ENCODE results near the gene KCNIP4. TPM values are rescaled to one million over a fixed set of nuclear protein-coding genes. Genes with fewer than 3 reads are reported as not detected.

The KCNIP4 gene
- total and polyA plus RNA-seq, 9 of the 15 experiments (the other 6 are each of a cell fraction or from before 2014, with no cell fraction given) = 0.25 to 0.41 TPM; not detected in 7

GRCh38 chr4:21596521-21596920 is 352.1 kb downstream of the KCNIP4 start:
- in situ Hi-C loops (cut with MboI) (no loop called here), intact Hi-C loops (cut with micrococcal nuclease) (no loop called here)
- no peaks in the 10 kb centered on the region for H3K9me1 ChIP-seq (ENCODE audit: control insufficient read depth, insufficient read depth, low read length)
- no peak overlapping the region for H3K4me2 ChIP-seq (ENCODE audit: insufficient read depth, low read length)
- DNase-seq (ENCODE audit: extremely low read depth in 1 of 4, low spot score in 3 of 4) = no peak
- 0% methylated on average over 5 of the region's 5 CpGs for WGBS (ENCODE audit: insufficient coverage, low coverage, missing lambda C conversion rate)
- no peak overlapping the region for H3K4me3 ChIP-seq
- H3K79me2 ChIP-seq (ENCODE audit: control insufficient read depth, insufficient read depth, low read length) = no peaks in the 10 kb centered on the region
- POLR2A ChIA-PET = no interaction called here
- no peak overlapping the region for H3K27ac ChIP-seq (ENCODE audit: extremely low read depth, low read depth, low read length)
- no peak overlapping the region for H3K9ac ChIP-seq (ENCODE audit: insufficient read depth in 1 of 2, low read depth in 2 of 2, low read length in 2 of 2)
- no peaks in the 10 kb centered on the region for H3K4me1 ChIP-seq (replicated peaks in 1 of 2; ENCODE audit: control insufficient read depth in 2 of 2, insufficient read depth in 2 of 2, low read length in 2 of 2)
- CTCF ChIA-PET (ENCODE audit: low intra/inter-chr PET ratio) = no interaction called here
- FAIRE-seq = no peak
- no peak overlapping the region for H2AFZ ChIP-seq (ENCODE audit: low read depth, low read length)
- ATAC-seq = no peak
- H4K20me1 ChIP-seq (replicated peaks; ENCODE audit: control insufficient read depth, insufficient read depth, low read length) = no peaks in the 10 kb centered on the region
- H3K9me3 ChIP-seq (replicated peaks; ENCODE audit: control insufficient read depth, insufficient read depth, low read depth, low read length) = no peaks in the 10 kb centered on the region
- H3K27me3 ChIP-seq (ENCODE audit: control insufficient read depth in 2 of 2, insufficient read depth in 2 of 2, low read length in 2 of 2) = no peaks in the 10 kb centered on the region
- no TSS peak for BruUV-seq (replicated peaks)
- no peaks in the 10 kb centered on the region for H3K36me3 ChIP-seq (ENCODE audit: control insufficient read depth, insufficient read depth, low read length)
- no peak for TF ChIP-seq PRMT5 (CRISPR knock-in tag; IDR thresholded peaks at IDR 0.05)
- TF ChIP-seq HOMEZ (CRISPR knock-in tag; IDR thresholded peaks at IDR 0.05) = no peak
- no peak for TF ChIP-seq PTTG1 (tag; IDR thresholded peaks at IDR 0.05; ENCODE audit: low read depth)

- CTCF ChIA-PET (ENCODE audit: low intra/inter-chr PET ratio) = no interaction called here
- POLR2A ChIA-PET = no interaction called here
- FAIRE-seq = no peak
These were observed 354.9 kb downstream of the KCNIP4 start for GRCh38 chr4:21593671-21594001.

More at GRCh38 chr4:21593671-21594001, 354.9 kb downstream of the KCNIP4 start:
- Histone ChIP-seq H3K4me2 (ENCODE audit: insufficient read depth, low read length) (no peak overlapping the region), H3K27me3 (ENCODE audit: control insufficient read depth in 2 of 2, insufficient read depth in 2 of 2, low read length in 2 of 2) (no peaks in the 10 kb centered on the region), H3K79me2 (ENCODE audit: control insufficient read depth, insufficient read depth, low read length) (no peaks in the 10 kb centered on the region), H4K20me1 (replicated peaks; ENCODE audit: control insufficient read depth, insufficient read depth, low read length) (no peaks in the 10 kb centered on the region), H3K9me3 (replicated peaks; ENCODE audit: control insufficient read depth, insufficient read depth, low read depth, low read length) (no peaks in the 10 kb centered on the region), H3K27ac (ENCODE audit: extremely low read depth, low read depth, low read length) (no peak overlapping the region), H3K9me1 (ENCODE audit: control insufficient read depth, insufficient read depth, low read length) (no peaks in the 10 kb centered on the region), H3K4me1 (replicated peaks in 1 of 2; ENCODE audit: control insufficient read depth in 2 of 2, insufficient read depth in 2 of 2, low read length in 2 of 2) (no peaks in the 10 kb centered on the region), H3K4me3 (no peak overlapping the region), H3K36me3 (ENCODE audit: control insufficient read depth, insufficient read depth, low read length) (no peaks in the 10 kb centered on the region), H3K9ac (ENCODE audit: insufficient read depth in 1 of 2, low read depth in 2 of 2, low read length in 2 of 2) (no peak overlapping the region), H2AFZ (ENCODE audit: low read depth, low read length) (no peak overlapping the region)
- intact Hi-C loops (cut with micrococcal nuclease) = no loop called here
- in situ Hi-C loops (cut with MboI) = no loop called here
- no peak for DNase-seq (ENCODE audit: extremely low read depth in 1 of 4, low spot score in 3 of 4)
- no TSS peak for BruUV-seq (replicated peaks)
- ATAC-seq = no peak
- TF ChIP-seq ZNF584 (CRISPR knock-in tag; IDR thresholded peaks at IDR 0.05; ENCODE audit: low read depth) (no peak), SIN3A (IDR thresholded peaks at IDR 0.05; ENCODE audit: borderline replicate concordance in 2 of 2, control insufficient read depth in 1 of 2, low read depth in 2 of 2, low read length in 2 of 2) (no peak), RBFOX2 (IDR thresholded peaks at IDR 0.05; ENCODE audit: low read depth, low read length) (no peak)
